ENCODE measurements around the gene TGFB1.
A peak's percentile ranks its signal among the peaks of the same experiment; 100 is the strongest.
"Not testable (repeated sequence)": the region's sequence is repeated elsewhere in the genome, so short reads cannot be mapped to it uniquely, and the experiment has no call there.

The TGFB1 gene

DNA sequence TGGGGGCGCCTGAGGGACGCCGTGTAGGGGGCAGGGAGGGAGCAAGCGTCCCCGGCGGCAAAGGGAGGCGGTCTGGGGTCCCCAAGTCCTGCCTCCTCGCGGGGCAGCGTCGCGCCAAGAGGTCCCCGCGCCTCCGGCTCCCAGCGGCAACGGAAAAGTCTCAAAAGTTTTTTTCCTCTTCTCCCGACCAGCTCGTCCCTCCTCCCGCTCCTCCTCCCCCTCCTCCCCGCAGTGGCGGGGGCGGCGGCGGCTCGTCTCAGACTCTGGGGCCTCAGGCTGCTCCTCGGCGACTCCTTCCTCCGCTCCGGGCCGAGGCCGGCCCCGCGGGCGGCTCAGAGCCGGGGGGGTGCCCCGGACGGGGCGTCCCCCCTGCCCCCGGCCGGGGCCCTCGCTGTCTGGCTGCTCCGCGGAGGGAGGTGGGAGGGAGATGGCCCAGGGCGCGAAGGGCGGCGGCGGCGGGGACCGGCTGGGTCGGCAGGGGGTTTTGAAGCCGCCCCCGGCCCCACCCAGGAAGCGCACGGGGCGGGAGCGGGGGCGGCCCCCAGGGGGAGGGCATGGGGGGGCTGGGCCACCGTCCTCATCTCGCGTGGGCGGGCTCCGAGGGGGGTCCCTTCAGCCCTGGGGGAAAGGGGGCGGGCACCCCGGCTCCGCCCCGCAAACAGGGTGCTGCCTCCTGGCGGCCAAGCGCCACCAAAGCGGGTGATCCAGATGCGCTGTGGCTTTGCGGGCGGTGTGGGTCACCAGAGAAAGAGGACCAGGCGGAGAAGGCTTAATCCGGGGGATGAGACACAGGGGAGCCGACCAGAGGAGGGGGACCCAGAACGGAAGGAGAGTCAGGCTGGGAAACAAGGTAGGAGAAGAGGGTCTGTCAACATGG, at the start of gene TGFB1:
TGFB1 (minus strand) TSS at position 457 of the 877 bp plus-strand sequence. CDS start 878 bp downstream, outside the sequence.
- no peak for DNase-seq

DNA sequence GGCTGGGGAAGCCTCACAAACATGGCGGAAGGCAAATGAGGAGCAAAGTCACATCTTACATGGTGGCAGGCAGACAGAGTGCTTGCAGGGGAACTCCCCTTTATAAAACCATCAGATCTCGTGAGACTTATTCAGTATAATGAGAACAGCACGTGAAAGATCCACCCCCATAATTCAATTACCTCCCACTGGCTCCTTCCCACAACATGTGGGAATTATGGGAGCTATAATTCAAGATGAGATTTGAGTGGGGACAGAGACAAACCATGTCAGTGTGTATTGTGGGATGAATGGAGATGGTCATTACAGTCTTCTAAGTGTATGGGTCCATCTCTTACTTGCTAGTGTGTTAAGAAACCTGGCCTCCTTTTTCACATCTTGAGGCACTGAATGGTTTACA, 48.3 kb upstream of the TGFB1 start:
- no peak for DNase-seq

DNA sequence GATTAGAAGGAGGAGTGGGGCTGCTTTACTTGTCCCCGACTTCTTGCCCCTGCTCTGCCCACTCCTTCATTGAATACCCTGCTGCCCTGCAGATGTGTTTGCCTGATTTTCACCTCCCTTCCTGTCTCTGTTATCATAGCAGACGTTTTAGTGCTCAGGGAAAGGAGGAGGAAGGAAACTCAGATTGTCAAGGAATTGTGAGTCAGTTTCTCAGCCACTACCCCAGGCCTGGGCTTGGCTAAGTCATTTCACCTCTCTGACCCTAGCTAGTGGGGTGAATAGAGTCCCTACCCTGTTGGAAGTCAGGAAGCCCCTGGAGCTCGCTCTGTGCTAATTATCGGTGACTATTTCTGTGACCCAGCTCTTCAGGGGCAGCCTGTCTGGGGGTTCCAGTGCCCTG, 47.8 kb upstream of the TGFB1 start:
- no peak for DNase-seq

DNA sequence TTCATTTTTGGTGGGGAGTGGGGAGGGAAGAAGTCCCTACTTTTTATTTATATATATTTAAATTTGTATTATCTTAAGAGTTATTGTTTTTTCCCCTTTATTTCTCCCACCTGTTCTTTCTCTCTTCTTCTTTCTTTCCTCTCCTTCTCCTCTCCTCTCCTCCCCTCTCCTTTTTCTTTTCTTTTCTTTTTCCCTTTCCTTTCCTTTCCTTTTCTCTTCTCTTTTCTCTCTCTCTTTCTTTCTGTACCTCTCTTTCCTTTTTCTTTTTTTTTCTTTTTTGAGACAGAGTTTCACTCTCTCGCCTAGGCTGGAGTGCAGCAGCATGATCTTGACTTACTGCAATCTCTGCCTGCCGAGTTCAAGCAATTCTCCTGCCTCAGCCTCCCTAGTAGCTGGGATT, 45.8 kb upstream of the TGFB1 start:
- DNase-seq: no peak

DNA sequence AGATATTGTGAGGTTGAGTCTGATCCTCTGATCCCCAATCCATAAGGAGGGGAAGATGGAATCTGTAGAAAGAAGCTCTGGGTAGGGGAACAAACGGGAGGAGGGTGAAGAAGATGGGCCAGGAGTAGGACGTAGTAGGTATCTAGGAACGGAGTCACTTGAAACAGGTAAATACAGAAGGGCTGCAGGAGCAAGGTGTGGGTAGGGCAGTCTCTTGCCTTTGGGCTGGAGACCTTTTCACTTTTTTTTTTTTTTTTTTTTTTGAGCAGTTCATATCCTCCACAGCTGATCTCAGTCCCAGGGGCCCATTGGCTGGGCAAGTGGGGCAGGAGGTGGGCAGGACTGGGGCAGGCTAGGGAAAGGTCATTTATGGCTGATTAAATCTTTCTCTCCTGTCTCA, 45.4 kb upstream of the TGFB1 start:
- no peak for DNase-seq

DNA sequence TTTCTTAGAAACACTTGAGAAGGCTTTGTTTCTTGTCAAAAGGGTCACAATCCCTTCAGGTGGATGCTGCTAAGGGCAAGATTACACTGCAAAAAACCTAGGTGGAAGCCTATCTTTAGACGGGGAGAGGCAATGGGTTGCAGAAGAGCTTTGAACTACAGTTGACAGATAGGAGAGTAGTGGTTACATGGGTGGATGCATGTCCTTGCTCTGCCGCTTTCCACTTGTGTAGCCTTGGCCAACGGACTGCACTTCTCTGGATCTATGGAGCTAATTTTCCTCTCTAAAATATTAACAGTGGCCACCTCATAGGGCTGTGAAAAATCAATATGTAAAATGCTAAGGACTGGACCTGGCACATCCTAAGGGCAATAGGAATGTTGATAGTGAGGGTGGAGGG, 44.9 kb upstream of the TGFB1 start:
- no peak for DNase-seq

DNA sequence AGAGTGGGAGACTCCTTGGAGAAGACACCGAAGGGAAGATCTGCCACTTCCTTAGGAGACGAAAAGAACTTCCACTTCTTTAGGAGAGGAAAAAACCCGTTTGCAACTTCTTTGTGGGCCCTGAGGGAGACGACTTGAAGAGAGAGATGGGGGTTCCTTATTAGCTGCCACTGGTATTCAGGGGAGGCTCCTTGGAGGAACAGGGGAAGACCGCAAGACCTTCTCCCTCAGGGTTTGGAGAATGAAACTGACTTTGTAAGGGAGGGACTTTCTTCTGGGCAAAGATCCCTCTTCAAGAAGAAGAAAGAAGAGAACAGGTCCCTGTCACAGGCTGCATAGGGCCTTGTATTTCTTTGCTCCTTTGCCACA, 44.3 kb upstream of the TGFB1 start:
- no peak for DNase-seq

DNA sequence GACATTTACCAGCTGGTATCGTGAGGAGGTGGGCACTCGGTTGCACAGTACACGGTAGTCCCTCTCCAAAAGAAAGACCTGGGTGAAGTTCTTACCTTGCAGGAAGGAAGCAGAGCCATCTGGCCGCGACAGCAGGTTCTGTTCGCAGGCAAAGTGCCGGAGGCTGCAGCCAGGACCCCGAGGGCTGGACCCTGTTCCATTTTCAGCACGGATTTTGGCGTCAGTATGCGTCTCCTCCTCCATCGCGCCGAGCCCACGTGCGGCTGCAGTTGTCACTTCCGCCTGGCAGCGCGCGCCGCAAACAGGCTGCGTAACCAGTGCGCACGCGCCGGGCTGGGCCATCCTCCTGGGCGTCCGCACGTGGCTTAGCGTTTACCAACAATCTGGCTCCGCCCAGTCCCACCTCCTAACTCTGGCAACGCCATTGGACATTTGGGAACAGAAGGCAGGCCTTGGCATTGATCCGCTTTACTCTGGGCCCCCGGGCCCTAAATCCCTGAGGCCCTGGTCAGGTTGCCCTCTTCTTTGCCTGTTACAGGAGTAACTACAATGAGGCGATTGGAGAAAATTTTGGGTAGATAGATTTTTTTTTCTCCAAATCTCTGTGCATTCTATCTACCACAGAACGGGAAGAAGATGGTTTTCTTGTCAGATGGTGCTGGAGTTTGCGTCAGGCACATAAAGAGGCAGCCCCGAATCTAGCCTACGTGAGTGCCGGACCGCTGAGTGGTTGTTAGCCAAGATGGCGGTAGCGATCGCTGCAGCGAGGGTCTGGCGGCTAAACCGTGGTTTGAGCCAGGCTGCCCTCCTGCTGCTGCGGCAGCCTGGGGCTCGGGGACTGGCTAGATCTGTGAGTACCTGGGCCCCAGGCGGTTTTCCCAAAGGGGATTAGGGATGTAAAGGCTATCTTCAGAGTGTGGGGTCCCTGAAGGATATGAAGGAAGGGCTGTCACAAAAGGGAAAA, 43.6 kb upstream of the TGFB1 start, which contains the start of the genes BCKDHA and EXOSC5:
BCKDHA (plus strand) TSS at position 733 of the 964 bp plus-strand sequence; CDS start at position 743, 10 bp downstream.
EXOSC5 (minus strand) TSS at position 274 of the 964 bp plus-strand sequence; CDS start at position 243, 31 bp downstream.
- DNase-seq: peak; percentile 99

DNA sequence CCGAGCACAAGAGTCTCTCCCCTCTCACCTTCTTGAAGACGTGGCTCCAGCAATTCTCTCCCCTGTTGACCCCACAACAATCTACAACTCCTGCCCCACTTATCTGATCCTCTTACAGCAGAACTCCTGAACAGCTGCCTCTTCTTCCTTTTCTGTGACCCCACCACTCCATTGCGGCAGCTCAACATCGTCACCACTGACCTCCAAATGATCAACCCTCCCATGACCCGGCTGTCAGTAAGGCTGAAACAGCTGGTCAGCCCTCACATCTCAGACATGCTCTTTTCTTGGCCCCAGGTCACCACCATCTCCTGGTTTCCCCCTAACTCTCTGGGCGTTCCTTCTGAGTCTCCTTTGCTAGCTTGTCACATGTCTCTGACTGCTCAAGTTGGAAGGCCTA, 41.6 kb upstream of the TGFB1 start:
- no peak for DNase-seq

DNA sequence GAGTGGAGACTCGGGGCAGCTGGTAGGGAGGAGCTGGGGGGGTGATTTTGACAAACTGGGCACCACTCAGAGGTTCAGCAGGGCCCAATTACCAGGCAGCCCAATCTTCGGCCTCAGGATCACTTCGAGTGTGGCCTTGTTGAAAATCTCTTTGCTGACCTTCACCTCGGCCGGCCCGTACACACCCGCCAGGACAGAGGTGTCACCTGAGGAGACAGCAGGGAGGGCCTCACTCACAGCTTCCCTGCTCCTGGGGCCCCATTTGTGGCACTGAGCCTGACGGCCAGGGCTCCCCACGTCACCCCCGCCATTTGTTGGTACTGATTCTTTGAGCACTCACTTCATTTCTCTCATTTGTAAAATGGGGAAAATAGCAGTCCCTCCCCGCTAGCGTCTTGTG, 39.1 kb upstream of the TGFB1 start:
- no peak for DNase-seq

DNA sequence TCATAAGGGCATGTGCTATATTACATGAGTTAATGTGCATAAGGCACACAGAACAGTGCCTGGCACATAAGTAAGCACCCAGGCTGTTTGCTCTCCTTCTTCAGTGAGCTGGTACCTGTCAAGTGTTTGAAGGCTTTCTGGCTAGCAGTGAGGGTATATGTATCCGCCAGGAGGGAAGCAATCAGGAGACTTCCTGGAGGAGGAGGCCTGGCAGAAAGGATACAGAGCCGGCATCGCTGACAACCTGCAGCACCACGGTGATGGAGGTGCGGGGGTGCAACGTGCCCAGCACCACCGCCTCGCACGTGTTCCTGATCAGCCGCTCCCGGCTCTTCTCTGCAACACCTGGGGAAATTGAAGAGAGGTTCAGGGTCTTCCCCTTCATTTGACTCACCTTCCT, 37.9 kb upstream of the TGFB1 start:
- no peak for DNase-seq

DNA sequence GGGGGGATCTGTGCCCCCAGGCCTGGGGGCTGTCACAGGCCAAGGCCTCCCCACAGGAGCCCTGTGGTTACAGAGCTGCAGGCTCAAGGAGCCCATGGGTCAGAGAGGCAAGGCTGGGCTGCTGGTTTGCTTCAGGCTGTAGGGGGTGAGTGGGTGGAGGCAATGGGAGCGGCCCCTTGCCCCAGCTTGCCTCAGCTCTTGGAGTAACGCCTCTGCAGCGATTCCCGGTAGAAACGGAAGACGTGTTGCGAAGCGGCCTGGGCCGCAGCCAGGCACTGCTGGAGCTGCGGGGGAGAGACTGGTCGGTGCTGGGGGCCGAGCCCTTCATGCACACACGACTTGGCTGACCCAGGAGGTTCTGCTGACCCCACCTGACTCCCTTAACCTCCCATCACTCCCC, 32.7 kb upstream of the TGFB1 start:
- no peak for DNase-seq

DNA sequence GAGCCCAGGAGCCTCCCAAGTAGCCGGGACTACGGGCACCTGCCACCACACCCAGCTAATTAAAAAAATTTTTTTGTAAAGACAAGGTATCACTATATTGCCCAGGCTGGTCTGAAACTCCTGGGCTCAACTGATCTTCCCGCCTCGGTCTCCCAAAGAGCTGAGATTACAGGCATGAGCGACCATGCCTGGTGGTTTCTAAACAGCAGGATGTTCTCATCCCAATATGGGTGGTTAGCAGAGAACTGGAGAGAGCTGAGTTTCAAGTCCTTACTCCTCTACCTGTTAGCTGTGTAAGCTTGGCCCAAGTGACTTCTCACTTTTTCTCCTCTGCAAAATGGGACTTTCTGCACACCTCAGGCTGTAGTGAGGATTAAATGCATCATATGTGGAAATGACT, 30.6 kb upstream of the TGFB1 start:
- no peak for DNase-seq

DNA sequence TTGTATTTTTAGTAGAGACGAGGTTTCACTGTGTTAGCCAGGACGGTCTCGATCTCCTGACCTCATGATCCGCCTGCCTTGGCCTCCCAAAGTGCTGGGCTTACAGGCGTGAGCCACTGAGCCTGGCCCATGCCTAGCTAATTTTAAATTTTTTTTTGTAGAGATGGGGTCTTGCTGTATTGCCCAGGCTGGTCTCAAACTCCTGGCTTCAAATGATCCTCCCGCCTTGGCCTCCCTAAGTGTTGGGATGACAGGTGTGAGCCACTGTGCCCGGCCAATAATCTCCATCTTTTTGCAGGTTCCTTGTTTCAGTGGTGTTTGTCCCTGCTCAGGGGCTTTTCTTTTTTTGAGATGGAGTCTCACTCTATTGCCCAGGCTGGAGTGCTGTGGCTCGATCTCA, 27.8 kb upstream of the TGFB1 start:
- DNase-seq: not testable (repeated sequence)

DNA sequence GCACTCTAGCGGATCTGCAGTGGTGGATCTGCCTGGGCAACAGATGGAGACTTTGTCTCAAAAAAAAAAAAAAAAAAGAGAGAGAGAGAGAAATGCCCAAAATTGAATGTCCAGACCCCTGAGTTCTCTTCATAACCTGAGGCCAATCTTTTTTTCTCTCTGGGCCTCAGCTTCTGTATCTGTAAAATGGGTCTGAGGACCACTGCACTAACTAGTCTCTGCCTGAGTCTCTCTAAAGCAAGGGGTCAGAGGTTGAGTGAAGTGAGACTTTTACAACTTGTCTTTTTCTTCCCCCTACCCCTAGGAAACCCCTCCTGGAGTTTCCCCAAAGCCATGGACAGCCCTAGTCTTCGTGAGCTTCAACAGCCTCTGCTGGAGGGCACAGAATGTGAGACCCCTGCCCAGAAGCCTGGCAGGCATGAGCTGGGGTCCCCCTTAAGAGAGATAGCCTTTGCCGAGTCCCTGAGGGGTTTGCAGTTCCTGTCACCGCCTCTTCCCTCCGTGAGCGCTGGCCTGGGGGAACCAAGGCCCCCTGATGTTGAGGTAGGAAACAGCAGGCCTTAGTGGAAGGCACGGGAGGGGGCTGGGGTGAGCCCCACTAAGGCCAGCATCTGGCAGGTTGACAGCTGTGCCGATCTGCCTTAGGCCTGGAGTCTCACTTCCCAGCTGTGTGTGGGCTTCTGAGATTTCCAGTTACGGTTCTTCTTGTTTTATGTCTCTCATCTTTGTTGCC, 24.4 kb upstream of the TGFB1 start:
- DNase-seq: no peak

DNA sequence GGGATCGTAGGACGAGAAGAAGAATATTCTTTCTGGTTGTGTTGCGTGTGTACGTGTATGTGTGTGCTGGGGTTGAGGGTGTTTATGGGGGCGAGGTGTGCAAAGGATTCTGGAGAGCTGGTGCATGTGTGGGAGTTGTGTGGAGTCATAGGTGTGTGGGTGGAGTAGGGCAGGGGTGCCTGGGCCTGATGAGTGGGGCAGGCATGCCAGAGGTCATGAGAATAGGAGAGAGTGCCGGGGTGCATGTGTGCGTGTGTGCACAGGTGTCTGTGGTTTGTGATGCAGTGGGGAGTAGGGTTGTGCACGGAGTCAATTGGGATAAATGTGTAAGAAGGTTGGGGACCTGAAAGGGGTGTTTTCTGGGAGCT, 23.3 kb upstream of the TGFB1 start:
- DNase-seq: no peak

DNA sequence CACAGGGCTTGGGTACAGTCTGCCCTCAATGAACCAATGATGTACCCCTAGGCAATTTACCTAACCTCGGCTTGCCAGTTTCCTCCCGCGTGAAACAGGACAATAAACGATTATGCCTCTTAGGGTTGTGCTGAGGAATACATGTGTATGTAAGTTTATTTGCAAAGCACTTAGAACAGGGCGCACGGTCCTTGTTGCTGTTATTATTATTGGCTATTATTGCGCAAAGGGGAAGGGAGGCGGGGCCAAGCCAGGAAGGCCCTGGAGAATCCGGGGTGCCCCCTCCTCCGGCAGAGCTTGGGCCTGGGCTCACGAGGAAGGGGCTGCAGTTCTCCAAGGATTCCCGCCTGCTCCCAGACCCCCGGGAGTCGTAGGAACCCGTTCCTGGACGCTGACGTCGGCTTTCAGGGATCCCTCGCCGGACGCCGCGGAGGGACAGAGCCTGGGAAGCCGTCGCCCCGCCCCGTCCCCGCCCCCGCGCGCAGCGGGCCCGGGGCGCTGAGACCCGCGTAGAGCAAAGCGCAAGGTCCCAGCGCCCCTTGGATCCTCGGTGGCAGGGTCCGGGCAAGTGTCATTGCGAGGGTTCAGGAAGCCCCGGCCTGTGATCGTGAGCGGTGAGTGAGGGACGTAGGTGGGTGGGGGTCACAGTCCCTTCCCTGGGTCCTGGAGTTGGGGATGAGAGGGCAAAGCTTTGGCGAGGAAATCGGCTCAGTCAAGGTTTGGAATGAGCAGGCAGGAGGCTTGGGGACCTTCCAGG, 22.7 kb upstream of the TGFB1 start, which contains the start of gene TMEM91:
TMEM91 (plus strand) TSS at position 293 of the 757 bp plus-strand sequence. CDS start 1,777 bp downstream, outside the sequence.
- DNase-seq: no peak

DNA sequence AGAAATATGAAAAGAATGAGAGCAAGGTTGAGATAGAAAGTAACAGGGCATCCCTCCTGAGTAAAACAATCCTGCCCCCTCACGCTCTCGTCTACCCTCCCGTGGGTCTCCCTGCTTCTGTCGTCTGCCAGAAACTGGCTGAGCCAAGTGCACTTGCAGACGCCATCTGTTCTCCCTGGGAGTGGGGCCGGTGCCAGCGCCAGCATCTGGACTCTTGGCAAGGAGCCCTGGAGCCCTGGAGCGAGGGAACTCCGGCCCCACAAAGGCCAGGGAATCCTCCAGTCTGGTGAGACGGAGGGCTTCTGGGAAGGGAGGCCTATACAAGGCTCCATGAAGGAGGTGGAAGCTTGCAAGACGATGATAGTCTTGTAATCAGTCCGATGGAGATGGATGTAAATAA, 20.3 kb upstream of the TGFB1 start:
- no peak for DNase-seq

DNA sequence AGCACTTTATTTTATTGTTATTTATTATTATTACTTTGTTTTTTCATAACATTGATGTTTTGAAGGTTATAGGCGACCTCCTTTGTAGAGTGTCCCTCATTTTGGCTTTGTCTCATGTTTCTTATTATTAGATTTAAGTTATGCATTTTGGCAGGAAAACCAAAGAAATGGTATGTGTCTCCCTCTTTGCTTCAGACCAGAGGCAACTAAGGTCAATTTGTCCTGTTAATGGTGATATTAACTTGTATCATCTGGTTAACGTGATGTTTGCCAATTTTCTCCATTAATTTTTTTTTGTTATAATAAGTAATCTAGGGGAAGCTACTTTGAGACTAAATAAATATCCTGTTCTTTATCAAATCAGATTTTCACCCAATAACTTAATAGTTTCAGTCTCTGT, 18.8 kb upstream of the TGFB1 start:
- no peak for DNase-seq

DNA sequence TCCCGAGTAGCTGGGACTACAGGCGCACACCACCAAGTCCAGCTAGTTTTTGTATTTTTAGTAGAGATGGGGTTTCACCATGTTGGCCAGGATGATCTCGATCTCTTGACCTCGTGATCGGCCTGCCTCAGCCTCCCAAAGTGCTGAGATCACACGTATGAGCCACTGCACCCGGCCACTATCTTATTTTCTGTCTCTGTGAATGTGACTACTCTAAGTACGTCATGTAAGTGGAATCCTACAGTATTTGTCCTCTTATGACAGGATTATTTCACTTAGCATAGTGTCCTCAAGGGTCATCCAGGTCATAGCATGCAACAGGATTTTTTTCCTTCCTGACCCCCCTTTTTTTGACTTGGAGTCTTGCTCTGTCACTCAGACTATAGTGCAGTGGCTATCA, 17.8 kb upstream of the TGFB1 start:
- DNase-seq: no peak

DNA sequence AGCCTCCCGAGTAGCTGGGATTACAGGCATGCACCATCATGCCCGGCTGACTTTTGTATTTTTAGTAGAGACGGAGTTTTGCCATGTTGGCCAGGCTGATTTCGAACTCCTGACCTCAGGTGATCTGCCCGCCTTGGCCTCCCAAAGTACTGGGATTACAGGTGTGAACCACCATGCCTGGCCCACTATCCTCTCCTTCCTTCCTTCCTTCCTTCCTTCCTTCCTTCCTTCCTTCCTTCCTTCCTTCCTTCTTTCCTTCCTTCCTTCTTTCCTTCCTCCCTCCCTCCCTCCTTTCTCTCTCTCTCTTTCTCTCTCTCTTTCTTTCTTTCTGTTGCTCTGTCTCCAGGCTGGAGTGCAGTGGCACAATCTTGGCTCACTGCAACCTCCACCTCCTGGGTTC, 17.4 kb upstream of the TGFB1 start:
- not testable (repeated sequence) for DNase-seq

DNA sequence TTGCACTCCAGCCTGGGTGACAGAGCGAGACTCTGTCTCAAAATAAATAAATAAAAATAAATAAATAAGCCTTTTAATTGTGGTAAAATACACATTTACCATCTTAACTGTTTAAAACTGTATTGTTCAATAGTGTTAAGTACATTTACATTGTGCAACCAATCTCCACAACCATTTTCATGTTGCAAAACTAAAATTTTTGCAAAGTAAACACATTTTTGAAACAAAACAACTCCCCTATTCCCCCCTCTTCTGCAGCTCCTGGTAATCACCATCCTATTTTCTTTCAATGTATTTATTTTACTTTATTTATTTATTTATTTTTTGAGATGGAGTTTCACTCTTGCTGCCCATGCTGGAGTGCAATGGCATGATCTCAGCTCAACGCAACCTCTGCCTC, 16.0 kb upstream of the TGFB1 start:
- DNase-seq: no peak

Measured in NCI-H187 treated with DMSO at 0.1 percent for 48 hours (cell line).